ENCODE results near the gene PRKN.

The PRKN gene

DNA sequence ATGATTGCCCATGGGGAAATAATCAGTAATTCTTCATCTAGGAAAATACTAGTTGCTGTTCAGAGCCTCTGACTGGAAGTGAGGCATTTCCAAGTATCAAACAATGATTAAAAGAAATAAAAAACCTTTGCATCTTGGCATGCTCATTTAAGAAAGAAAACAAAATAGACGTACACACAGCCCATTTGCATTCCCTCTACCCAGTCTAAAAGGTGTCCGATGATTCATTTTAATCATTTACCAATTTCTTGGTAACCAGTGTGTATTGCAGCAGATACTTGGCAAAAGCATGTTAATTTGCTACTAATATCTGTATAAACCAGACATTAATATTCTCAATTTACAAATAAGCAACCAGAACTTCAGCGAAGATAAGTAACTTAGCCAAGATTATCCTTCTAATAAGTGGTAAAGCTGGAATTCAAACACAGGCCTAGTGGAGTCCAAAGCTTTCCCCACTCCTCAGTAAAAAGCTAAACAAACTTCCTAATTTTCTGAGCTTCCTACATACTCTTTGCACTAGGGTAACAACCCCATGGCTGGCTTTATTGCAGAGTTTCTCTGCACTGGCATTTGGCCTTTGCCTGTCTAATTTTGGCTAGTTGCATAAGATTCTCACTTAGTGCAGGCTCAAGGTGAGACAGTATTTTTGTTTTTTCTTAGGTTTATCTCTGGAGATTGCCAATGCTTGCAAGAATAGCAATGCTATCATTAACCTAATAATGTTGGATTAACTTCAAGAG is 338.1 kb downstream of the PRKN start:
- Histone ChIP-seq H3K9me3 (ENCODE audit: insufficient read depth, low read length) (no peaks in the 10 kb centered on the region), H2AFZ (ENCODE audit: low read depth, low read length) (no peak overlapping the region), H3K27ac (ENCODE audit: low read length) (no peak overlapping the region), H3K79me2 (ENCODE audit: low read length) (no peaks in the 10 kb centered on the region), H3K4me2 (ENCODE audit: low read length) (no peak overlapping the region), H3K4me3 (ENCODE audit: low read length) (no peak overlapping the region), H3K4me1 (ENCODE audit: low read length) (no peaks in the 10 kb centered on the region), H3K36me3 (replicated peaks; ENCODE audit: low read depth, low read length) (no peaks in the 10 kb centered on the region), H3K9ac (ENCODE audit: low read length) (no peak overlapping the region), H3K27me3 (ENCODE audit: low read depth, low read length) (no peaks in the 10 kb centered on the region), H4K20me1 (ENCODE audit: insufficient read depth, low read length) (no peaks in the 10 kb centered on the region)
- TF ChIP-seq, protein P1, sequence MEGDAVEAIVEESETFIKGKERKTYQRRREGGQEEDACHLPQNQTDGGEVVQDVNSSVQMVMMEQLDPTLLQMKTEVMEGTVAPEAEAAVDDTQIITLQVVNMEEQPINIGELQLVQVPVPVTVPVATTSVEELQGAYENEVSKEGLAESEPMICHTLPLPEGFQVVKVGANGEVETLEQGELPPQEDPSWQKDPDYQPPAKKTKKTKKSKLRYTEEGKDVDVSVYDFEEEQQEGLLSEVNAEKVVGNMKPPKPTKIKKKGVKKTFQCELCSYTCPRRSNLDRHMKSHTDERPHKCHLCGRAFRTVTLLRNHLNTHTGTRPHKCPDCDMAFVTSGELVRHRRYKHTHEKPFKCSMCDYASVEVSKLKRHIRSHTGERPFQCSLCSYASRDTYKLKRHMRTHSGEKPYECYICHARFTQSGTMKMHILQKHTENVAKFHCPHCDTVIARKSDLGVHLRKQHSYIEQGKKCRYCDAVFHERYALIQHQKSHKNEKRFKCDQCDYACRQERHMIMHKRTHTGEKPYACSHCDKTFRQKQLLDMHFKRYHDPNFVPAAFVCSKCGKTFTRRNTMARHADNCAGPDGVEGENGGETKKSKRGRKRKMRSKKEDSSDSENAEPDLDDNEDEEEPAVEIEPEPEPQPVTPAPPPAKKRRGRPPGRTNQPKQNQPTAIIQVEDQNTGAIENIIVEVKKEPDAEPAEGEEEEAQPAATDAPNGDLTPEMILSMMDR (IDR thresholded peaks at IDR 0.05; ENCODE audit: low read depth, low read length) = no peak
- TF ChIP-seq EZH2phosphoT487 (IDR thresholded peaks at IDR 0.05; ENCODE audit: low read depth) = no peak

DNA sequence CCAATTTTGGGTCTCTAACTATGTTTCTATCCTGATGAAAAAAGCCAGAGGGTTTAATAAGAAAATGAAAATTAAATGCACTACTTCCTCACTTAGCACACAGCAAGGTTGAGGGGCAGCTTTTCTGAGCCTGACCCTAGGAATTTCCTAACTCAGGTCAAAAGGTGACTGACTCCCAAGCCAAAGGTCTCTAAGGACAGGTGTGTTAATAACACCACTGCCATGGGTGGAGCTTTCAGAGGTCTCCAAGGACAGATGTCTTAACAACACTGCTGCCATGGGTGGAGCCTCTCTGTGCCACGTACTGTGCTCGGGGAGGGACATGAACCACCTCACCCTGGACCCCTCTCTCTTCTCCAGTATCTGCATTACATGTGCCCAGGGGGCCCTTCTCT is 339.2 kb downstream of the PRKN start:
- Histone ChIP-seq H3K4me1 (ENCODE audit: low read length) (no peaks in the 10 kb centered on the region), H2AFZ (ENCODE audit: low read depth, low read length) (no peak overlapping the region)

GRCh38 chr6:162387718-162388382 is 339.7 kb downstream of the PRKN start:
- no peak for TF ChIP-seq EZH2phosphoT487 (IDR thresholded peaks at IDR 0.05; ENCODE audit: low read depth)
- TF ChIP-seq, protein P1 (IDR thresholded peaks at IDR 0.05; ENCODE audit: low read depth, low read length) = no peak
- H3K9ac ChIP-seq (ENCODE audit: low read length) = no peak overlapping the region
- H2AFZ ChIP-seq (ENCODE audit: low read depth, low read length) = no peak overlapping the region
- H3K4me2 ChIP-seq (ENCODE audit: low read length) = no peak overlapping the region
- no peaks in the 10 kb centered on the region for H3K79me2 ChIP-seq (ENCODE audit: low read length)
- H4K20me1 ChIP-seq (ENCODE audit: insufficient read depth, low read length) = no peaks in the 10 kb centered on the region
- no peak overlapping the region for H3K4me3 ChIP-seq (ENCODE audit: low read length)
- no peak overlapping the region for H3K27ac ChIP-seq (ENCODE audit: low read length)
- H3K27me3 ChIP-seq (ENCODE audit: low read depth, low read length) = no peaks in the 10 kb centered on the region
- no peaks in the 10 kb centered on the region for H3K36me3 ChIP-seq (replicated peaks; ENCODE audit: low read depth, low read length)
- no peaks in the 10 kb centered on the region for H3K4me1 ChIP-seq (ENCODE audit: low read length)
- no peaks in the 10 kb centered on the region for H3K9me3 ChIP-seq (ENCODE audit: insufficient read depth, low read length)

More for the DNA sequence above, 339.2 kb downstream of the PRKN start:
- Histone ChIP-seq H3K9ac (ENCODE audit: low read length) (no peak overlapping the region), H3K36me3 (replicated peaks; ENCODE audit: low read depth, low read length) (no peaks in the 10 kb centered on the region), H3K4me3 (ENCODE audit: low read length) (no peak overlapping the region), H3K4me2 (ENCODE audit: low read length) (no peak overlapping the region), H4K20me1 (ENCODE audit: insufficient read depth, low read length) (no peaks in the 10 kb centered on the region), H3K27ac (ENCODE audit: low read length) (no peak overlapping the region), H3K9me3 (ENCODE audit: insufficient read depth, low read length) (no peaks in the 10 kb centered on the region), H3K27me3 (ENCODE audit: low read depth, low read length) (no peaks in the 10 kb centered on the region), H3K79me2 (ENCODE audit: low read length) (no peaks in the 10 kb centered on the region)
- TF ChIP-seq, protein P1 (IDR thresholded peaks at IDR 0.05; ENCODE audit: low read depth, low read length) = no peak
- no peak for TF ChIP-seq EZH2phosphoT487 (IDR thresholded peaks at IDR 0.05; ENCODE audit: low read depth)

- Histone ChIP-seq H2AFZ (ENCODE audit: low read depth, low read length) (no peak overlapping the region), H3K9ac (ENCODE audit: low read length) (no peak overlapping the region), H3K9me3 (ENCODE audit: insufficient read depth, low read length) (no peaks in the 10 kb centered on the region), H3K4me3 (ENCODE audit: low read length) (no peak overlapping the region), H3K4me1 (ENCODE audit: low read length) (no peaks in the 10 kb centered on the region), H3K4me2 (ENCODE audit: low read length) (no peak overlapping the region), H3K27ac (ENCODE audit: low read length) (no peak overlapping the region), H3K79me2 (ENCODE audit: low read length) (no peaks in the 10 kb centered on the region), H3K36me3 (replicated peaks; ENCODE audit: low read depth, low read length) (no peaks in the 10 kb centered on the region), H4K20me1 (ENCODE audit: insufficient read depth, low read length) (no peaks in the 10 kb centered on the region), H3K27me3 (ENCODE audit: low read depth, low read length) (no peaks in the 10 kb centered on the region)
- TF ChIP-seq, protein P1 (IDR thresholded peaks at IDR 0.05; ENCODE audit: low read depth, low read length) = no peak
- no peak for TF ChIP-seq EZH2phosphoT487 (IDR thresholded peaks at IDR 0.05; ENCODE audit: low read depth)
These were observed 341.6 kb downstream of the PRKN start for GRCh38 chr6:162385980-162386379.

Measured in OCI-LY3 (cell line).